Lower leg skin (tissue), 4 donors: ENCODE results near the gene CORO2A. TPM values are rescaled to one million over a fixed set of nuclear protein-coding genes. Genes with fewer than 3 reads are reported as not detected.

Source experiments
- DNase-seq, 2 donors: peaks; one replicate each; pipeline ENCODE4 v3.0.0-alpha.2; 2019; ENCODE audit warnings: low spot score in 2 of 2
- H3K4me3 ChIP-seq: fragments of 200-600 bp; sonication (generic); 2 replicates; pipeline ENCODE4 v1.5.1; 2017; ENCODE audit warnings: mild to moderate bottlenecking, low read depth; ENCODE audit not compliant: poor library complexity, severe bottlenecking
- CTCF ChIP-seq, 3 donors: fragments of 450-650 bp; IDR thresholded peaks; one replicate each; pipeline ENCODE4 v1.5.1; 2016; ENCODE audit warnings: antibody characterized with exemption in 3 of 3, mild to moderate bottlenecking in 3 of 3, moderate library complexity in 2 of 3
- POLR2A ChIP-seq, 2 donors: fragments of 450-650 bp; IDR thresholded peaks; one replicate each; pipeline ENCODE4 v1.6.1; 2016 to 2017; ENCODE audit warnings: antibody characterized with exemption in 2 of 2, mild to moderate bottlenecking in 1 of 2, moderate library complexity in 1 of 2
- WGBS, 2 donors: methylation state at CpG; one replicate each; pipeline ENCODE4 v1.1.5; 2018; 5-methylcytosine and 5-hydroxymethylcytosine counted together
- intact Hi-C: fragments of 100-400 bp; cut with DNase I; formaldehyde crosslinking; loops from one replicate; pipeline ENCODE4 v1.15.0; 2023; ENCODE audit warnings: low total_unique reads
- total RNA-seq, 4 donors: library from RNA; depleted of rRNA; stranded (reverse); fragments of >200 nt; gene quantifications; one replicate each; pipeline ENCODE4 v1.1.0, GENCODE V29; 2016

The CORO2A gene
- 10 to 100 TPM; 20.8 to 31.4 (median 25.4) TPM for total RNA-seq

- intact Hi-C loops = no loop called here
- H3K4me3 ChIP-seq = peak within 1 kb of the TSS; percentile 43
- peak; percentile 35 to 91 for DNase-seq
- TF ChIP-seq POLR2A (IDR thresholded peaks at IDR 0.05) = no peak
- TF ChIP-seq CTCF (IDR thresholded peaks at IDR 0.05) = no peak
- WGBS, 2 donors = 1 to 33% methylated on average over 2 to 30 of the region's 95 CpGs
Observed at GRCh38 chr9:98192503-98193335, at the start of gene CORO2A. Gene CORO2A (minus strand): TSS chr9:98192637. CDS start chr9:98157660, 34,977 bp downstream.

- no peak for DNase-seq
- TF ChIP-seq CTCF (IDR thresholded peaks at IDR 0.05) (no peak), POLR2A (IDR thresholded peaks at IDR 0.05) (no peak)
- 85 to 88% methylated on average over 8 of the region's 8 CpGs for WGBS, 2 donors
- intact Hi-C loops = no loop called here
- H3K4me3 ChIP-seq = no peak overlapping the region
Observed at GRCh38 chr9:98241357-98242300, 49.2 kb upstream of the CORO2A start.

GRCh38 chr9:98240475-98240874 lies 48.0 kb upstream of the CORO2A start:
- H3K4me3 ChIP-seq = no peak overlapping the region
- DNase-seq = no peak
- intact Hi-C loops = no loop called here
- 95 to 98% methylated on average over 3 of the region's 3 CpGs for WGBS, 2 donors
- TF ChIP-seq POLR2A (IDR thresholded peaks at IDR 0.05) (no peak), CTCF (IDR thresholded peaks at IDR 0.05) (no peak)

DNA sequence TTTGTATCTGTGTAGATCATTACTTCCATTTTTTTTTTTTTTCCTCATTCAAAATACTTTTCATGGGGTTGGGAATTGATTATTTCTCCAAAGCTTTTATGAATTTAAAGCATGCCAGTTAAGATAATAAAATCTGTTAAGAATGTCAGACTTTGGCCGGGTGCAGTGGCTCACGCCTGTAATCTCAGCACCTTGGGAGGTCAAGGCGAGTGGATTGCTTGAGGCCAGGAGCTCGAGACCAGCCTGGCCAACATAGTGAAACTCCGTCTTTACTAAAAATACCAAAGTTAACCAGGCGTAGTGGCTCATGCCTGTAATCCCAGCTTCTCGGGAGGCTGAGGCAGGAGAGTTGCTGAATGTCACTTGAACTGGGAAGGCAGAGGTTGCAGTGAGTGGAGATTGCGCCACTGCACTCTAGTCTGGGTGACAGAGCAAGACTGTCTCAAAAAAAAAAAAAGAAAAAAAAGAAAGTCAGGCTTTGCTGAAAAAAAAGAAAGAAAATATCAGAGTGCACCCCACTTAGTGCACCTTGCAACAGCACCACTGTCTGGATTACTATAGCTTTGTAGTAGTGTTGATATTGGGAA lies 44.6 kb upstream of the CORO2A start:
- no peak overlapping the region for H3K4me3 ChIP-seq
- 81 to 96% methylated on average over 8 of the region's 8 CpGs for WGBS, 2 donors
- no peak for DNase-seq
- intact Hi-C loops = no loop called here
- TF ChIP-seq POLR2A (IDR thresholded peaks at IDR 0.05) (no peak), CTCF (IDR thresholded peaks at IDR 0.05) (no peak)

DNA sequence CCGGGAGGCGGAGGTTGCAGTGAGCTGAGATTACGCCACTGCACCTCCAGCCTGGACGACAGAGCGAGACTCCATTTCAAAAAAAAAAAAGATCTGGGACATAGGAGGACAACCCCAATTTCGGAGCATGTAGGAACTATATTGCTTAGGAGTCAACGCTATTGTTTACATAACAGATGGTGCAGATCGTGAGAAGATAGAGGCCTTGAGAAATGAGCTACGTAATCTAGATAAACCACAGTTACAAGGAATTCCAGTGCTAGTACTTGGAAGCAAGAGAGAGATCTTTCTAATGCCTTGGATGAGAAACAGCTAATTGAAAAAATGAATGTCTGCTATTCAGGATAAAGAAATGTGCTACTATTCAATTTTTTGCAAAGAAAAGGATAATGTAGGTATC lies 42.7 kb upstream of the CORO2A start:
- DNase-seq = no peak
- TF ChIP-seq POLR2A (IDR thresholded peaks at IDR 0.05) = no peak
- no peak for TF ChIP-seq CTCF (IDR thresholded peaks at IDR 0.05)
- no peak overlapping the region for H3K4me3 ChIP-seq
- 86 to 88% methylated on average over 9 of the region's 9 CpGs for WGBS, 2 donors
- intact Hi-C loops = no loop called here
